SIG-M5 treated with dmso at 0.1 percent for 504 hours (cell line): ENCODE data around the gene IL4I1.
"Not testable (repeated sequence)": the region's sequence is repeated elsewhere in the genome, so short reads cannot be mapped to it uniquely, and the experiment has no call there.

Experiments
- DNase-seq: peaks from one replicate; lab custom pipeline; 2025; ENCODE audit not compliant: unreplicated experiment; lab: John Stamatoyannopoulos, UW

Gene IL4I1, protein sequence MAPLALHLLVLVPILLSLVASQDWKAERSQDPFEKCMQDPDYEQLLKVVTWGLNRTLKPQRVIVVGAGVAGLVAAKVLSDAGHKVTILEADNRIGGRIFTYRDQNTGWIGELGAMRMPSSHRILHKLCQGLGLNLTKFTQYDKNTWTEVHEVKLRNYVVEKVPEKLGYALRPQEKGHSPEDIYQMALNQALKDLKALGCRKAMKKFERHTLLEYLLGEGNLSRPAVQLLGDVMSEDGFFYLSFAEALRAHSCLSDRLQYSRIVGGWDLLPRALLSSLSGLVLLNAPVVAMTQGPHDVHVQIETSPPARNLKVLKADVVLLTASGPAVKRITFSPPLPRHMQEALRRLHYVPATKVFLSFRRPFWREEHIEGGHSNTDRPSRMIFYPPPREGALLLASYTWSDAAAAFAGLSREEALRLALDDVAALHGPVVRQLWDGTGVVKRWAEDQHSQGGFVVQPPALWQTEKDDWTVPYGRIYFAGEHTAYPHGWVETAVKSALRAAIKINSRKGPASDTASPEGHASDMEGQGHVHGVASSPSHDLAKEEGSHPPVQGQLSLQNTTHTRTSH

DNA sequence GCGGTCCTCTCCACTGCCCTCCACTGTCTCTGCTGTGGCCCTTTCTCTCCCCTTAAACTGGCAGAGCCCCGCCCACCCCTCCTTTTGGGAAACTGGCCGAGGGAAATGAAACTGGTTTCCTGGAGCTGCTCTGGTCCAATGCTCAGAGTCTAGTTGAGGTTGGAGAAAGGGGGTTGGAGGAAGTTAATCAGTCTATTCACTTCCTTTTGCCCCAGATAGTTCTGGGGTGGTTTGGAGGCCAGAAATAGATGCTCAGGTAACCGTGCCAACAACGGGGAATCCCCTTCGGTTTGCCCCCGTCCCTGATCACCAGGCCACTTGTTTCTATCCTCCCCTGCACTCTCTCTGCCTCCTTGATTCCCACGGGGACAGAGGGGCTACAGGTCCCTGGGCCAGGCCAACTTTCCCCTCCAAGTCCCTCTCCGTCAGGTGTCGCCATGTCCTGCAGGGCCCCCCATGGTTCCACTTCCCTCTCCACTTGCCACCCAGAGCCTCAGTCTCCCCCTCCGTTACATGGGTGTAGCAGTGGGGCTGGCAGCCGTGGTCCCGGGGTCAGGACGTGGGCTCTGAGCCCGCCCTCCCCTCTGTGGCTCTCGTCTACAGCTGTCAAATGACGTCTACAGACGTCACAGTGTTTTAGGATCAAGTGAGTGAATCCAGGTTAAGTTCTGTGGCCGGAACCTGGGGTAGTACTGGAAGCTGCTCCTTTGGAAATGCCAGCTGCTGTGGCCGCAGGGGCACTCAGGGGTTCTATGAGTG, at the start of gene IL4I1:
TSS of gene IL4I1 (minus strand) at position 25 of the 759 bp plus-strand sequence. CDS start 727 bp downstream, outside the sequence.
- peak; percentile 88 for DNase-seq

DNA sequence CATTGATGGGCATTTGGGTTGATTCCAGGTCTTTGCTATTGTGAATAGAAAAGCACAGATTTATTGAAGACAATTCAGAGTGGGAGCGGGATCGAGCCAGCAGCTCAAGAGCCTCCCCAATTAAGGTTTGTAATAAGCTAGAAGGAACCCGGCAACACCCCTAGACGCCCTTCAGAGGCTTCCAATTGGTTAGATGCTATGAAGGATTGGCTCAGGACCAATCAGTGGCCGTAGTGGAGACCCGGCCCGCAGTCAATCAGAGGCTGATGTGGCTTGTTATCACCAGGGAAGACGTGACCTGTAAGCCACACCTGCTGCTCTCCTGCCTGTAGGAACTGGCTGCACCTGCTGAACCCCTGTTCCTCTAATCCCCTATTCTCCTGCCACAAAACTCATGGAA, 49.7 kb upstream of the IL4I1 start:
- DNase-seq, result no peak

DNA sequence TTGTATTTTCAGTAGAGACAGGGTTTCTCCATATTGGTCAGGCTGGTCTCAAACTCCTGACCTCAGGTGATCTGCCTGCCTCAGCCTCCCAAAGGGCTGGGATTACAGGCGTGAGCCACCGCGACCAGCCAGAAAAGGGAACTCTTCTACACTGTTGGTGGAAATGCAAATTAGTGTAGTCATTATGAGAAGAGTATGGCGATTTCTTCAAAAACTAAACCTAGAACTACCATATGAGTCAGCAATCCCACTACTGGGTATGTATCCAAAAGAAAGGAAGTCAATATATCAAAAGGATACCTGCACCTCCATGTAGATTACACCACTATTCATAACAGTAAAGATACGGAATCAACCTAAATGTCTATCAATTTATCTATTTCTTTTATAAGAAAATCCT, 47.9 kb upstream of the IL4I1 start:
- not testable (repeated sequence) for DNase-seq

DNA sequence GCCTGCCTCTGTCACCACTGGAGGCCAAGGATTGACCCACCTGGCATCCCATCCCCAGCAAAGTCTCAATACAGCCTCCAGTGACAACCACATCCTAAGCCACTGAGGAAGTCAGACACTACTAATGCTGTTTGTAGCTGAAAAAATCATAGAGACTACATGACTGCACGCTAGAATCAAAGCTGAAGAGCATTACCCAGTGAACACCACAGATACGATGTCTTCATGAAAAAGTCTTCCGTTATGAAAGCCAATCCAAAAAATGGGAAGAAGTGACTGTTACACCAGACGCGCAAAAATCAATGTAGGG, 43.8 kb upstream of the IL4I1 start:
- DNase-seq, result no peak

DNA sequence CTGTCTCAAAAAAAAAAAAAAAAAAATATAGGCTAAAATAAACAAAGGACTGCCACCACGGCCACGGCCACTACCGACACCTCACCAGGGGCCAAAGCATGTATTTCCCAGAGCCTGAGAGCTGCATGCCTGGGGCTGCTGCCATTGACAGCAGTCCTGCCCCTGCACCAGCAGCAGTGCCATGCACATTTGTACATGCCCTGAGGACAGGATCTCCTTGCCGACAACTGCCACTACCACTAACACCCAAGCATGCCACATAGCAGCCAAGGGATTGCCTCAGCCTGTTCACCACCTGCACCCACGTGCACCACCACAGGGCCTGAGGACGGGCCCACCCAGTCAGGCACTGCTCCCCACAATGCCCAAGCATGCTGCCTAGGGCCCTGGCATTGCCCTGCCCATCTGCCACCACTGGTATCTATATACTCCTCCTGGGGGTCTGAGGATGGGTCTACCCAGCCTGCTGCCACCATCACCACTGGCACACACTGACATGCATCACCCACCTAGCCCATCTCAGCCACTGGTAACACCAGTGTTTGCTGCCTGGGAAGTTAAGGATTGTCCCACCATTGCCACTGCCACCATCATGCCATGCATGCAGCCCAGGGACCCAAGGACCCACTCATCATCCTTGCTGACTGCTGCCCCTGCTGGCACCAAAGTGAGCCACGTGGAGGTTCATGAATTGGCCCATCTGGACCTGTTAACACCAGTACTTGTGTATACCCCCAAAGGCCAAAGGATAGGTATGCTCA, 43.2 kb upstream of the IL4I1 start:
- no peak for DNase-seq

DNA sequence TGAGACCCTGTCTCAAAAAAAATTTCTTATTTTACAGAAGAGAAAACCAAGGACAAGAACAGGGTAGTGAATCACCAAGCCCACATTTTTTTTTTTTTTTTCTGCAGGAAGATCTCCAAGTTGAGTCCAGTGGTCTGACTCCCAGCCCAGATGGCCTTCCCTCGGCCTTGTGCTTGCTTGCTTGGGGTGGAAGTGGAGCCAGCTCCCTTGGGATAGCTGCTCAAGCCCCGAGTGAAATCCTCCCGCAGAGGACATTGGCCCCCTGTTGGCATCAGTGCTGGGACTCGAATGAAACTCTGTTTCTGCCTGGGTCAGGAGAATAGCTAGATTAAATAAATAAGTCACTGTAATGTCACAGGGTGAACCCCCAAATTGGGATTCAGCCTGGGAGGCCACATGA, 42.0 kb upstream of the IL4I1 start:
- no peak for DNase-seq

DNA sequence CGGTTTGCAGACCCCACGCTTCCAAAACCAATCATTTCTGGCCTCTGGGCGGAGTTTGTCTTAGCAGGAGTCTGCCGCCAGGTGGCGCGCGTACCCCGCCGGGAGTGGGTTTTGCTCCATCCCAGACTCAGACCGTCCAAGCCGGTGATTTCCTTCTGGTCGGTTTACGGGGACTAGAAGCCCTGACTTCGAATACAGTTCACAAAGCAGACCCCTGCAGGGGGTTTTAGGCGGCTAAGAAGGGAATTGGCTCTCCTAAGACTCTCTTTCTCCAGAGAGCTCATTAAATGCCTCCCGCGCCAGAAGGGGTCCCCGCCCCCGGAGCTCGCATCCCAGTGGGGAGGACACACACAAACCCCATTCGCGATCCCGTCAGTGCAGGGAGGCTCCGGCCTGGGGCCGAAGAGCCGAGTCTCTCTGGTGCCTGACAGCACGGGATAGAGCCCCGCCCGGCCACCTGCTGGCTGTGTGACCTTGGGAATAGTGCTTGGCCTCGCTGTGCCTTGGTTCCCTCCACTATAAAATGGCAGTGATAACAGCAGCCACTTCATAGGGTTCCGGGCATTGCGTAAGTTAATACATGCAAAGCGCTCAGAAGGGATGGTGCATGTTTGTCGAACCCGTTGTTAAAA, 41.2 kb upstream of the IL4I1 start:
- peak; percentile 40 for DNase-seq

DNA sequence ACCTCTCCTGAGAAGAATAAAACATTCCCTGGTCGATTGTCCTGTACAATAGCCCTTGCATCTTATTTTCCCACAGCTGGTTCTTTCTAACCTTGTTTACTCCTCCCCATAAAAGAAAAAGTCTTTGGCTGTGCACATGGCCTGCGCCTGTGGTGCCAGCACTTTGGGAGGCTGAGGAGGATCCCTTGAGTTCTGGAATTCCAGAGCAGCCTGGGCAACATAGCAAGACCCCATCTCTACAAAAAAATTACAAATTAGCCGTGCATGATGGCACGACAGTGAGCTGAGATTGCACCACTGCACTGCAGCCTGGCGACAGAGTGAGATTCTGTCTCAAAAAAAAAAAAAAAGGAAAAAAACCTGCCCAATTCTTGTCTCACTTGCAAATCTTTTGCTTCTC, 39.9 kb upstream of the IL4I1 start:
- DNase-seq, result no peak

DNA sequence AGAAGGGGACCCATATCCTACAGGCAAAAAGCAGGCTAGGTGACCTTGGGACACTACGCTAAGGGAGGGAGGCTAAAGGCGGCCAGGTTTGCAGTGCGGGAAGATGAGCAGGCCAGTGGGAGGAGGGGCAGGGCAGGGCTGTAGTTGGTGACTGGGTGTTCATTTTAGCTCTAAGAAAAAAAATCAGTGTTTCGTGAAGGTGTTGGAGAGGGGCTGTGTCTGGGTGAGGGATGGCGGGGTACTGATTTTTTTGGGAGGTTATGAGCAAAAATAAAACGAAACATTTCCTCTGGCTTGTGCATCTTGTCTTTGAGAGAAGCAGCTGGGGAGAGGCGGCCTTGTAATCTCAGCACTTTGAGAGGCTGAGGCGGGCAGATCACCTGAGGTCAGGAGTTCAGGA, 37.0 kb upstream of the IL4I1 start:
- no peak for DNase-seq

DNA sequence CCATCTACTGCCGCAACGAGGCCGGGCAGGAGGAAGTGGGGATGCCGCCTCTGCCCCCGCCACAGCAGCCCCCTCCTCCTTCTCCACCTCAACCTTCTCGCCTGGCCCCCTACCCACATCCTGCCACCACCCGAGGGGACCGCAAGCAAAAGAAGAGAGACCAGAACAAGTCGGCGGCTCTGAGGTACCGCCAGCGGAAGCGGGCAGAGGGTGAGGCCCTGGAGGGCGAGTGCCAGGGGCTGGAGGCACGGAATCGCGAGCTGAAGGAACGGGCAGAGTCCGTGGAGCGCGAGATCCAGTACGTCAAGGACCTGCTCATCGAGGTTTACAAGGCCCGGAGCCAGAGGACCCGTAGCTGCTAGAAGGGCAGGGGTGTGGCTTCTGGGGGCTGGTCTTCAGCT, 36.0 kb upstream of the IL4I1 start:
- no peak for DNase-seq

DNA sequence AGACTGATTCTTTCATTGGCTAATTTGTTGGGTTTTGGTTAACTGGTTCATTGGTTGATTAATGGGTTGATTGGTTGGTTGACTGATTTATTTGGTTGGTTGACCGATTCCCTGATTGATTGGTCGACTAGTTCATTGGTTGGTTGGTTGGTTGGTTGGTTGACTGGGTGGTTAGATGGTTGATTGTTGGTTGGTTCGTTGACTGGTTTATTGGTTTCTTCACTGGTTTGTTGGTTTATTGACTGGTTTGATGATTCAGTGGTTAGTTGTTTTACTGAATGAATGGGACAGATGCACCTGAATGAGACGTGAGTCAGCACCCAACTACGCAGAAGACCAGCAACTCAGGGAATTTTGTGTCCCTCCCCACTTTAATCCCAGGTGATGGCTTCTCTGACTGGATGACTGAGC, 35.4 kb upstream of the IL4I1 start:
- no peak for DNase-seq

DNA sequence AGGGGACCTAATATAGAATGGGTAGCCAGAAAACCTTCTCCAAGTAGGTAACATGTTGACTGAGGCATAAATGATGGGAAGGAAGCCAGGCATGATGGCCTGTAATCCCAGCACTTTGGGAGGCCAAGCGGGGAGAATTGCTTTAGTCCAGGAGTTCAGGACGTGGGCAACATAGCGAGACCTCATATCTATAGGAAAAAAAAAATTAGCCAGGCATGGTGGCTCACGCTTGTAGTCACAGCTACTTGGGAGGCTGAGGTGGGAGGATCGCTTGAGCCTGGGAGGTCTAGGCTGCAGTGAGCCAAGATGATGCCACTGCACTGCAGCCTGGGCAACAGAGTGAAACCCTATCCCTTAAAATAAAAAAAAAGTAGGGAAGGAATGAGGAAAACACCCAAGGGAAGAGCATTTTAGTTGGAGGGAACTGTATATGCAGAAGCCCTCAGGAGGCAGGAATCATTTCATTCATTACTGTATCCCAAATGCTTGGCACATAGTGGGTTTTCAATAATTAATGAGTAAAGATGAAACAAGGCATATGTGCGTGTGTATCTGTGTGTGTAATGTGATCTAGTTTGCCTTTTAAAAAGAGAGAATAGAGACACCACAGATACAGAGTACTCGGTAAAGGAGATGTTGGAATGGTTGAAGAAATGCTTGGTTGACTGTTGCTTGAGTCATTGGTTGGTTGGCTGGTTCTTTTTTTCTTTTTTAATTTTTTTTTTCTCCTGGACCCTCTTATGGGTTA, 34.8 kb upstream of the IL4I1 start:
- DNase-seq, result no peak

DNA sequence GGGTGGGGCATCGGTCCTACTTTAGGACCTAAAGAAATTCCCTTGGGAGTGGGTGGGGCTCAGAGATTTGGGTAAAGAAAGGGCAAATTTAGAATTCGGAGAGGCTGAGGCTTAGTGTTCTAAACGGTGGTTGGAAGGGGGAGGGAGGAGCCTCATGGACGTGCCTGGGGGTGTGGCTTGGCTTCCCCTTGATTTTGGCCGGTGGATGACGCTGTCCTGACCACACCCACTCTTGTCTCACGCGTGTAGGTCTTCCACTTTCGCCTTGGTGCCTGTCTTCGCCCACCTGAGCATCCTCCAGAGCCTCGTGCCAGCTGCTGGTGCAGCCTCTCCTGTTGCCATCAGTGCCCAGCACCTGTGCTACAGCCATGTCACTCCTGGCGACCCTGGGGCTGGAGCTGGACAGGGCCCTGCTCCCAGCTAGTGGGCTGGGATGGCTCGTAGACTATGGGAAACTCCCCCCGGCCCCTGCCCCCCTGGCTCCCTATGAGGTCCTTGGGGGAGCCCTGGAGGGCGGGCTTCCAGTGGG, 33.9 kb upstream of the IL4I1 start:
- DNase-seq, result no peak

DNA sequence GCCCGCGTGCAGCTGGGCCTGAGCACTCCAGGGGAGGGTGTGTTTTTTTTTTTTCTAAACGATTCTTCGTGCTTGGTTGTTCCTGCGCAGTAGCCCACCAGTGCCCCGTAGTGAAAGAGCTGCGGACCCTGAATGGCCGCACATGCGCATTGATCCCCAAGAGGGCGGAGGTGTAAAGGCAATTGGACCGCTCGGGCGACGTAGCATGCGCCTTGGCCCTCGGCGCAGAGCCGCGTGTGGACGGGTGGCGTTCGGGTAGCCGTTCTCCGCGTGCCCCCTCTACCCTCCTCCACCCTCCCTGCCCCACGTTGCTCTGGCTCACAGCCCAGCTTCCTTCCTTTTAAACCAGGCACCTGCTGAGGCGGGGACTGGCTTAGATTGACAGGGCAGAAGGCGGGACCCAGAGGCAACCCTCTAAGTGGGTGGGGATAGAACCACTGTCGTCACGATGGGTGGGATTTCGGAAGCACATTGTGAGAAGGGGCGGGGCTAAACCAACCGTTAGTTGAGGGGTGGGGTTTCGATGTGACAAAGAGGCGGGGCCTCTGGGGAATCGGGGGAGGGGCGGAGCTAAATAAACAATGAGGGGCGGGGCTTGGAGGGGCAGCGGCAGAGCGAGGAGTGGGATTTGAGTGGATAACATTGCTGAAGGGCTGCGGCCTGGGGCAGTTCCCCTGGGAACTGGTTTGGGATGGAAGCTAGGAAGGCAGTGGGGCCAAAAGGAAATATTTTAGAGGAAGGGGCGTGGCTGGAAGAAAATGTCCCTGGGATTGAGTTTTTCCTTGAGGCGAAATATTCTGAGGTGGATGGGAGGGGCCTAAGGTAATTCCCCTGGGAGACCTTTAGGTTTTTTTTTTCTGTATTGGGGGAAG, 33.2 kb upstream of the IL4I1 start:
- peak; percentile 93 for DNase-seq

DNA sequence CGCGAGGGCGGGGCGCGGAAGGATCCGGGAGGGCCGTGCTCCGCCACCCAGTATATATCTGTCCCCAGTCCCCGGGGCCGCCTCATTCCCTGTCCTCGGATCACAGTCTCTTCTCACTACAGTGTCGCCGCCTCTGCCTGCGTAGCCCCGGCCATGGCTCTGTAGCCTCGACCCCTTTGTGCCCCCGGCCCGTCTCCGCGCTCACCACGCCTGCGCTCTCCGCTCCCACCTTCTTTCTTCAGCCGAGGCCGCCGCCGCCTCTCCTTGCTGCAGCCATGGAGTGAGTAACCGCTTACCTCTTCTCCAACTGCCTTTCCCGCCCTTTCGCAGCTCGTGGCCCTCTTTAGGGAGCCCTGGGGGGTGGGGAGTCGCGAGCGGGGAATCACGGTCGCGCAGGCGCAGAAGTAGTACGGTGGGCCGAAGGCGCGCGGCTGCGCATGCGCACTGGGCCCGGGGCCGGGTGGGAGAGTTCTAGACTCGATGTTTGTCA, 32.5 kb upstream of the IL4I1 start, which contains the start of the genes ATF5 and NUP62:
TSS of gene ATF5 (plus strand) at position 85 of the 490 bp plus-strand sequence. CDS start 1,646 bp downstream, outside the sequence.
TSS of gene NUP62 (minus strand) at position 384 of the 490 bp plus-strand sequence. CDS start 19,697 bp downstream, outside the sequence.
- peak; percentile 81 for DNase-seq

DNA sequence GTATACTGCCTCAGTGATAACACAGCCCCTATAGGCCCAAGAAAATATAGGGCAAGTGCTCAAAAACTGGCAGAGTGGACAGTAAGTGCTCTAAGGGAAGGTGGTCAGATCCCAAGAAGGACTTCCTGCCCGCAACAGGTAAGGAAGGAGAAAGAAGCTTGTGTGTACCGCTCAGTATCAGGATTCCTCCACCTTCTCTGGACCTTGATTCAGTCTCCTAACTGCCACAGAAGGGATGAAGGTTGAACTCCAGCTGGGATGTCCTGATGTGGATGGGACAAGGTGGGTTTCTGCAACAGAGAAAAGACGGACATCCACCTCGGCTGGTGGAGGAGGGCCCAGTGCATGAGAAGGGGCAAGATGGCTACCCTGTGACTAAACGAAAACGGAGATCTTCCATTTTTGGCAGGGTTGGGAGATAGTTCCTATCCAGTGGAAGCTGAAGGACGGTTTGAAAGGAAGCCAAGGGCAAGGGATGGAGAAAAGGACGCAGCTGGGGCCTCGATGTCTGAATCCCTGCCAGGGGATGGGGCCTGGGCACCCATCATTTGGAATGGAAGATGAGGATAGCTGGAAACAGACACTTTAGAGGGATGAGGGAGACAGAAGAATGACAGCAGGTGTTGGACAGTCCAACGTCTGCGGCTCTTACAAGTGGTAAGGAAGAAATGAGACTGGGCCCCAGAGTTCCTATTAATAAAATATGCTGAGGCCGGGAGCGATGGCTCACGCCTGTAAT, 31.0 kb upstream of the IL4I1 start:
- no peak for DNase-seq

DNA sequence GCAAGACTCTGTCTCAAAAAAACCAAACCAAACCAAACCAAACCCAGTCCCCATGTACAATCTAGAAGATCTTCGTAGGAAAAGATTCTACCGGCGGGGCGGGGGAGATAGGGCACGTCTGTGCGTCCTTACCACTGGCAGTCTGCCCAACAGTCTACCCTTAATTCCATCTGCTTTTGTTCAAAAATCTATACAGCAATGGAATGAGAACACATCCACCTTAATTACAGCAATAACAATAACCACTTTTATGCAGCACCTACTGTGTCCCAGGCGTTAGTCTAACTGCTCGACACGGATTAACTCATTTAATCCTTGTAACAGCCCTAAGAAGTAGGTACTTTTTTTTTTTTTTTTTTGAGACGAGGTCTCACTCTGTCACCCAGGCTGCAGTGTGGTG, 29.8 kb upstream of the IL4I1 start:
- no peak for DNase-seq

DNA sequence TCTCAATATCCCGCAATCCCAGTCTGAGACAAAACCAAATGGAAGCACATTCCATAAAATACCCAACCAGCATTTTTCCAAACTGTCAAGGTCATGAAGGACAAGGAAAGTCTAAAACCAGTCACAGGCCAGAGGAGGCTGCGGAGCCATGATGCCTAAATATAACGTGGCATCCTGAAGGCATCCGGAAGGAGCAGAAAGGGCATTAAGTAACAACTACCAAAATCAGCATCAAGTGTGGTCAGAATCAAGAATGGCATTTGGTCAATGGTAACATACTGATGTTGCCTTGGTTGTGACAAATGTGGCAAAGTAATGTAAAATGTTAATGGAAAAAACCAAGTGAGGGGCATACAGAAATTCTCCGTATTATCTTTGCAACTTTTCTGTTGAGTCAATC, 28.8 kb upstream of the IL4I1 start:
- no peak for DNase-seq
